Stimulated activated CD8-positive, alpha-beta memory T cell treated with anti-CD3 and anti-CD28 coated beads, Interleukin-4, amount 100 ng/mL, for 4 hours (primary cell): ENCODE results near the gene TMEM132E.
A peak's percentile ranks its signal among the peaks of the same experiment; 100 is the strongest.

Source experiments
- DNase-seq, 2 donors: peaks; one replicate each; pipeline ENCODE4 v3.0.0-alpha.2; 2020; ENCODE audit warnings: low read depth in 2 of 2, low spot score in 1 of 2

TMEM132E gene

DNA sequence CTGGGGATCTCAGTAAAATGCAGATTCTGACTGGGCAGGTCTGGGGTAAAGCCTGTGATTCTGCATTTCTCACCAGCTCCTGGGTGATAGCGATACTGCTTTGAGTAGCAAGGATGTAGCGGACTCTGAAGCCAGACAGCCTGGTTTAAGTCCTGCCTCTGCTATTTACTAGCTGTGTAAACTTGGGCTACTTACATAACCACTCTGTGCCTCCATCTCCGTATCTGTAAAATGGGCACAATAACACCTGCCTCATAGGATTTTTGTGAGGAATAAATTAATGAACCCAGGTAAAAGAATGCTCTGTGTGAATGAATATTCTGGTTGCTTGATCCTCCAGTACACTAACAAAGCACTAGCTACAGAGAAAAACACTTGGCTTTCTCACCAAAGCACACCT, 54.4 kb downstream of the TMEM132E start:
- no peak for DNase-seq

GRCh38 chr17:34634551-34635160, 55.3 kb downstream of the TMEM132E start:
- DNase-seq, result no peak

DNA sequence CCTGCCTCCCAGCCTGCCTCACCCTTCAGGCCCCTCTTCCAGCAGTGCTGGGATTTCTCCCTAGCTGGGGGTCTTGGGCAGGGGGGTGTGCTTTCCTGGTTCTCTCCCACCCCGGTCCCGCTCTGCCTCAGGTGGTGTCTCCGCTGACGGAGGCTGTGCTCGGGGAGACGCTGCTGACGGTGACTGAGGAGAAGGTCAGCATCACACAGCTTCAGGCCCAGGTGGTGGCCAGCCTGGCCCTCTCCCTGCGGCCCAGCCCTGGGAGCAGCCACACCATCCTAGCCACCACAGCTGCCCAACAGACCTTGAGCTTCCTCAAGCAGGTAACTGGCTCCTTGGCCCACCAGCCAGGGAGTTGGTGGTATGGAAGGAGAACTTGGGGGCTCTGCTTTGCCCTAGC, 56.5 kb downstream of the TMEM132E start:
- DNase-seq, result no peak

DNA sequence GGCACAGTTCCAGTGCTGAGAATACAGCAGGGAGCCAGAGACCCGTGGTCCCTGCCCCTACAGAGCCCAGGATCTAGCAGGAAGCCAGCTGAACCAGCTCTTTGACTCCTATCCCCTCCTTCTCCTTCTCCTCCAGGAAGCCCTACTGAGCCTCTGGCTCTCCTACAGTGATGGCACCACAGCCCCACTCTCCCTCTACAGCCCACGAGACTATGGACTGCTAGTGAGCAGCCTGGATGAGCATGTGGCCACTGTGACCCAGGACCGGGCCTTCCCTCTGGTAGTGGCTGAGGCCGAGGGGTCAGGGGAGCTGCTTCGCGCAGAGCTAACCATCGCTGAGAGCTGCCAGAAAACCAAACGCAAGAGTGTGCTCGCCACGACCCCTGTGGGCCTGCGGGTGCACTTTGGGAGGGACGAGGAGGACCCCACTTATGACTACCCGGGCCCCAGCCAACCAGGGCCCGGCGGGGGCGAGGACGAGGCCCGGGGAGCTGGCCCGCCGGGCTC, 57.7 kb downstream of the TMEM132E start:
- no peak for DNase-seq

DNA sequence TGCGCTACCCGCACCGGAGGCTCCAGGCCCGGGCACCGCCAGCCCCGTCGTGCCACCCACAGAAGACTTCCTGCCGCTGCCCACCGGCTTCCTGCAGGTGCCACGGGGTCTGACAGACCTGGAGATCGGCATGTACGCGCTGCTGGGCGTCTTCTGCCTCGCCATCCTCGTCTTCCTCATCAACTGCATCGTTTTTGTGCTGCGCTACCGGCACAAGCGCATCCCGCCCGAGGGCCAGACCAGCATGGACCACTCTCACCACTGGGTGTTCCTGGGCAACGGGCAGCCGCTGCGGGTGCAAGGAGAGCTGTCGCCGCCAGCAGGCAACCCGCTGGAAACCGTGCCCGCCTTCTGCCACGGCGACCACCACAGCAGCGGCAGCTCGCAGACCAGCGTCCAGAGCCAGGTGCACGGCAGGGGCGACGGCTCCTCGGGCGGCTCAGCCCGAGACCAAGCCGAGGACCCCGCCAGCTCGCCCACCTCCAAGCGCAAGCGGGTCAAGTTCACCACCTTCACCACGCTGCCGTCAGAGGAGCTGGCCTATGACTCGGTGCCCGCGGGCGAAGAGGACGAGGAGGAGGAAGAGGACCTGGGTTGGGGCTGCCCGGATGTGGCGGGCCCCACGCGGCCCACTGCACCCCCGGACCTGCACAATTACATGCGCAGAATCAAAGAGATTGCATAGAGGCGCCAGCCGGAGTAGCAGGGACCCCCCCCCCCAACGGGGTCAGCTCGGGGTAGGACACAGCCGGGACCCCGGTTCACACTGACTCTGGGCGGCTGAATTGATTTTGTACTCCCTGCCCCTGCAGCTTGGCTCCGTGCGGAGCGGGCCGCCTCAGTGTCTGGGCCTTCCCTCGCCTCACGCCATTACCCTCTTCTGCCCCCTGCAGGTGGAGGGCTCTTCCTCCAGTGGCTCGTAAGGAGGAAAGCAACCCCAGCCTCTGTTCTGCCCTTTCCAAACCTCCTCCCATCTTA, 58.5 kb downstream of the TMEM132E start:
- DNase-seq, result peak; percentile 52 to 59

DNA sequence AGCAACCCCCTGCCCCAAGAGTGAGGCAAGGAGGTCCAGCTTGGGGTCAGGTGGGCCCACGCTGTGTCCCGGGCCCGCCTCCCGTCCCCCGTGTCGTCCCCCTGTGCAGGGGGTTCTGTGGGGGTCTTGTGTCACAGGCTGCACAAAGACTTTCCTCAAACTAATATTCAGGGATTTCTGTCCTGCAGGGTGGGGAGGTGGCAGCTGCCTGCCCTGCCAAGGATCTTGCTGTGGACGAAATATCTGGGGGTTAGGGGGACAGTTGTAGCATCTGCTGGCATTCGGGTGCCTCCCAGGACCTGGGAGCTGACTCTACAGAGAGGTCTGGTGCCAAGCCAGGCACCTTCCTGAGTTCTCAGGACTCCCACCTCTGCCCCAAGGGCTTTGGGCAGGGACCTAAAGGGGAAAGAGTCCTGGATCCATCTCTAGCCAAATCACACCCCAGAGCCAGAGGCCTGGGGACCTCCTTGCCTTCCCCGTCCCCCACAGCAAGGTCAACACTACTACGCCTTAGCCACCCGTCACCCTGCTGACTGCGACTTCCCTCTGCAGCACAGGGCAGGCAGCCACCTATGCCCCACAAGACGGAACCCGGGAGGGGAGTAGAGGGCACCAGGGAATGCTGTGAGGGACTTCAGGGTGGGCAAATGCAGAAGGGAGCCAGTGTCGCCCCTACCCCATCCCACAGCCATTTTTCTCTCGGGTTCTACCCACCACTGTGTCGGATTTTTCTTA, 59.3 kb downstream of the TMEM132E start:
- DNase-seq, result no peak

GRCh38 chr17:34639706-34640425, 60.5 kb downstream of the TMEM132E start:
- DNase-seq, result no peak

DNA sequence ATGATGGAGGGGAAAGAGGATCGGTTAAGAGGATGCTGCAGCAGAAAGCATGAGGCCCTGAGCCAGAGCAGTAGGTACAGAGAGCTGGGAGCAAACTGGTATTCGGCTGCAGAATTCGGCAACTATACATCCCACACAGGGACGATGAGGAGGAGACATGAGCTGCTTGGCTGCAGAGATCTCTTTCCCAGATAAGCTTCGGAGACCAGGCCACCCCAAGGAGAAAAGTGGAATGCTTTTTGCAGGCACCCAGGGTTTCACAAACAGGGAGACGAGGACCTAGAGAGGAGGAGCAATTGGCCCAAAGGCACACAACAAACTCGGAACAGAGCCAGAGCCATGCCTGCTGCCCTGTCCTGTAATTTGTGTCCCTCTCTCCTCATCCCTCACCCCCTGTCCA, 62.0 kb downstream of the TMEM132E start:
- no peak for DNase-seq

DNA sequence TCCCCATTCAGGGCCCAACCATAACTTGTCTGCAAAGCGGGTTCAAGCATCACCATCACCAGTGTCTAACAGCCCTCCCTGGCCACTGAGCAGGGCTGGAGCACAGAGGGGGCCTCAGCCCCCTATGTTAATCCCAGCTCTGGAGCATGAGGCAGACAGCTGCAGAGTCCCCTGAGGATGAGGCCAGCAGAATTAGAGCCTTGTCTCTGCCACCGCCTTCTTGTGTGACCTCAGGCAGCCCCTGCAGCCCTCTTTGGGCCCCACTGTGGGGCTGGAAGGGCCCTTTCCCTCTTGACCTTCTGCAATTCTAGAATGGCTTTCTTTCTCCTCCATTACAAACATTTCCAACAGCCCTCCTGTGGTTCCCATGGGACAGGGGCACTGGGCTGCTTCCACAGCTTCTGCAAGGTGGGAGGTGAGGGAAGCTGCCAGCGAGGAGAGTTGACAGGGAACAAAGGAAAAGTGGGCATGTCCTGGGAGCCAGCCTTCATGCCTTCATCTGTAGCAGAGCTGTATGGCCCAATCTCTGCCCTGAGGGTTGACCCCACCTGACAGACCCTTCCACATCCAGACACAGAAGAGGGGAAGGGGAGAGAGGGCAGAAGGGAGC, 65.7 kb downstream of the TMEM132E start:
- no peak for DNase-seq

DNA sequence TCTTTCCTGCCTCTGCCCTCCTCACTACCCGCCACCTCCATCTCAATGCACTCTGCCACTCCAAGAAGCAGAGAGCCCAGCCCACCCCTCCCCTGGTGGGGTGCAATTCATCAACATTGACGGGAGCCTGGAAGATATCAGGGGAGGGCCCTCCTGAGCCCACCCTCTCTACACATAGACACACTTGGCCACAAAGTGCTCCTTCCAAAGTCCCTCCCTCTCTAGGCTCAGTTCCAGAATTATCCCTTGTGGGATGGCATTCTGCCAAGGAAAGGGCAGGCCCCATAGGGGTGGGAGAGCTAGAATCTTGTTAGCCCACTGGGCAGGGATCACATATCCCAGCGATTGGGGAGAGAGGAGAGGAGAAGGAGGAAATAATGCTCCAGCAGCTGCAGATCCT, 66.2 kb downstream of the TMEM132E start:
- DNase-seq, result no peak

DNA sequence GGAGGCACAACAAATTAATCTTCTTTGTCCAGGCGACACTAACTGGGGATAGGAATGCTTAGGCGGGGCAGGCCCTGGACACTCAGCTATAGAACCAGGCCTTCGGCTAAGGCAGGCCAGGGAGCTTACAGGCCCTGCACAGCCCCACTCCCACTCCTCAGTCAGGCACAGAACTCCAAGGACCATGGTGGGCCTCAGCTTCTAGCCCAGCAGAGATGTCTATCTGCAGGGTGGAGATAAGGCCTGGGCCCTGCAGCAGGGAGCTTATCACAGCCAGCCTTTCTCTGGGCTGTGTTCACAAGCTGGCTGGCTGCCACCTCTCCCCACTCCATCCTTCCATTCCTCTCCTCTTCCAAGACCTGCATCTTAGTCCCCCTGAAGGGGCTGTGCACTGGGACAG, 68.1 kb downstream of the TMEM132E start:
- DNase-seq, result no peak

- DNase-seq, result no peak
Observed at GRCh38 chr17:34650051-34650750, 70.8 kb downstream of the TMEM132E start.

DNA sequence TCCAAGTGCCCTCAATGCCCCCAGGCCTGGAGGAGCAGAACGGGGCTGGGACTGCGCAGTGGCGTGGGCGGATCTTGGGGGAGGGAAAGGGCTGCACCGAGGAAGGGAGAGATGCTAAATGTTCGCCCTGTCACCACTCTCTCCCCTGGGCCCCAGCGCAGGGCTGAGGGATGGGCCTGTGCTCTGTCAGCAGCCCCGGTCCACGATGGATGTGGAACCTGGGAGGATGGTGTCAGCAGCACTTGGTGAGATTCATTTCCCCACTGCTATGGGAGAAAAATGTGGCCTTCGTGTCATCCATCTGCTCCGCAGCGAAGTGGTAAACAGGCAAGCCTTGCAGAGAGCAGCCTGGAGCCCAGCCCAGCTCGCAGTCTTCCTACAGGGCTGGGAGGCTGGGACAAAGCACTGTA, 72.0 kb downstream of the TMEM132E start:
- no peak for DNase-seq

DNA sequence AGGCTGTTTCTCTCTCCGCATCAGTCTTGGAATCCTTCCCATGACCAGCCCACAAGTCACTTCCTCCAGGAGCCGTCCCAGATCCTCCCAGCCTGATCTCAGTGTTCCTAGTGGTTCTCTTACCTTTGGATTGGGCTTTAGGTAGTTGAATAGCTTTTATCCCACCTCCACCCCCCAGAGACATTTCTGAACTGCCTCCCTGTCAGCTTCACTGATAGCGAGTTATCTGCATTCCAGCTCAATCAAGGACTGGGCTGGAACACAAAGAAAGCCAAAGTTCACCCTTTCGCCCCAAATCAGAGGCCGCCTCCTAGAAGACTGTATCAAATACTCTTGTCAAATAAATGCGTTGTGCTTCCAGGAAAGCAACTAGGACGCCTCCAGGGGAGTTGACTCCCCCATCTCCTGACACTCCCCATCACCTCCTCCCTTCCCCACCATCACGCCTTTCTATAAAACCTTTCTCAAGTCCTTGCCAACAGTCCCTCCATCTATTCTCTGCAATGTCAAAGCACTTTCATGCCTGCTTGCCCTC, 72.7 kb downstream of the TMEM132E start:
- DNase-seq, result no peak

DNA sequence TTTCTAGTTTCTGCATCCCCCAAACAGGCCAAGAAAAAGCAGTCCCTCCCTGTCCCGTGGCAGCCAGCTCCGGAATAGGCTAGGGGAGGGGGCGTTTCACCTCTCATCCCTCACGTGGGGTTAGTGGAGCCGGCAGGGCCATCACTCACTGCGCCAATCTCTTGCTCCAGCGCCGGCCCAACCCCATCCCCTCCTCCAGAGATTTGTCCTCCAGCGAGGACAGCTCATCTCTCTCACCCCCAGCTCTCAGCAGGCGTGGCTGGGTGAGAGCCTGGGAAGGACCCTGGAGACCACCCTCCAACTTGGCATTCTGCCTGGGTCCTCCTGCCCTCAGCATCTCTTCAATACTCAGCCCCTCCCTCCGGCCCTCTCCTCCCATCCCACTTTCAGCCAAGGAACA, 74.1 kb downstream of the TMEM132E start:
- no peak for DNase-seq

- no peak for DNase-seq
Observed at GRCh38 chr17:34654276-34654880, 75.0 kb downstream of the TMEM132E start.

DNA sequence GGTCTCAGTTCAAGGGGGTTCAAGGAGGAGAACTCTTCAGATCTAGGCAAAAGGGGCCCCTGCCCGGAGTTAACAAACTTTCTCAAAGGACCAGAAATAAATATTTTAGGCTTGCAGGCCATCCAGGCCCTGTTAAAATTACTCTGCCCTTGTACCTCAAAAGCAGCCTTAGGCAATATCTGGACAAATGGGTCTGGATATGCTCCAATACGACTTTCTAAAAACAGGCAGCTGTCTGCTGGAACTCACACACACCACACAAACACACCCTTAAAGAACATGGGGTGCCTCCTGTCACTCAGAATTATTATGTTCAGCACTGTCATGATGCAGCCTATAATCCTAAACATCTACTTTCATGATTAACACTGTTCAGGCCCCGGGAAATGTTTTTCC, 75.5 kb downstream of the TMEM132E start:
- no peak for DNase-seq

DNA sequence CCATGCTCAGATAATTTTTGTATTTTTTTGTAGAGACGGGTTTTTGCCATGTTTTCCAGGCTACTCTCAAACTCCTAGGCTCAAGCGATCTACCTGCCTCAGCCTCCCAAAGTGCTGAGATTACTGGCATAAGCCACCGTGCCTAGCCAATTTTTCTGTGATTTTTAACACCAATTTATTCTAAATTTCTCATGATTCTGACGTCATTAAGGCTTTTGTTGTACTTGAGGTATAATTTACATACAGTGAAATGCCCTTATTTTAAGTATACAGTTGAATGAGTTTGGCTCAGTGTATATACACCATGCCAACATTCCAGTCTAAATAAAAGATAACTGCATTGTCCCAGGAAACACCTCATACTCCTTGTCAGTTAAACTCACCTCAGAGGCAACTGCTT, 77.4 kb downstream of the TMEM132E start:
- DNase-seq, result no peak

DNA sequence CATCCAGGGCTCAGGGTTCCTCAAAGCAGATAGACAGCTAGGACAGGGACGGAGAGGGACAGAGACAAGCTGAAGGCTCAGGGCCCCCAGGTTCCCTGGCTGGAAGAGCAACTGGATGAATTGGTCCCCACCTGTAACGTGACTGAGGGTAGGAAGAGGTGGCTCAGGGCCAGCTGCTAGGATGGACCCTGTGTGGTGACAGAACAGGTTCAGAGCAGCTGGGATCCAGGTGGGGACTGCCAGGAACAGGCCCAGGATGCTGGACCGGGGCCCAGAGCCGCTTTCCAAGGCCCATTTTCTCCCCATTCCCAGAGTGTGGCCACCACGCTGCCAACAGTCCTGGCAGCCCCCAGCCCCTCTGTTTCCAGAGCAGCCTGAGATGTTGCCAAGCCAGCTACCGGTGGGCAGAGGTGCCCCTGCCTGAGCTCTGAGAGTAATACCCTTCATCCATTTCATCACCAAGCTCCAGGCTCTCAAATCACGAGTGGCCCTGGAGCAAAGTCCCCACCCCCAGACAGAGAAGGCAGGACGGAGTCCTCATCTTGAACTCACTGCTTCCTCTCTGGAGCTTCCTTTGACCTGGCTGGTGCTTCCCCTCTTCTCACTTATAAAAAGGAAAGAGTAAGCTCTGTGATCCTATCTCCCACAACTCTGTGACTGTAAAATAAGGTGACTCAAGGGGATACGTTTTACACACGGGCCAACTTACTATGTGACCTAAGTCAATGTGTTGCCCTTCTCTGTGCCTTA, 79.6 kb downstream of the TMEM132E start:
- no peak for DNase-seq
